PC-3 (cell line): ENCODE data around the gene IL12RB1. TPM values are rescaled to one million over a fixed set of nuclear protein-coding genes. Genes with fewer than 3 reads are reported as not detected.

ENCODE experiments used
- ATAC-seq: fragments of 200-7000 bp; cut with Tn5 transposase; 2 replicates; pipeline ENCODE4 v1.9.1; 2020; ENCODE audit warnings: mild to moderate bottlenecking, moderate library complexity
- BruUV-seq: library from RNA; stranded (reverse); fragments of 400-500 nt; replicated peaks from 2 replicates; lab custom pipeline; 2021; lab: Mats Ljungman, UMichigan
- CTCF ChIA-PET: fragments of 300-600 bp; sonication (Branson Sonifier 250); formaldehyde crosslinking; loops from one replicate; lab custom pipeline; 2022; ENCODE audit warnings: antibody characterized with exemption; lab: Charles Lee
- POLR2A ChIA-PET: fragments of 300-600 bp; sonication (Branson Sonifier 250); formaldehyde crosslinking; loops from one replicate; lab custom pipeline; 2022; ENCODE audit warnings: antibody characterized with exemption; ENCODE audit not compliant: unreplicated experiment; lab: Charles Lee
- DNase-seq: peaks from one replicate; pipeline ENCODE4 v3.0.0-alpha.2; 2015
- H2AFZ ChIP-seq: fragments of 300-600 bp; sonication (generic); 2 replicates; pipeline ENCODE4 v1.6.0; 2016; ENCODE audit warnings: antibody characterized with exemption, low read length
- H3F3A ChIP-seq: fragments of 300-600 bp; sonication (generic); one replicate; pipeline ENCODE4 v1.6.0; 2017; ENCODE audit warnings: antibody characterized with exemption, low read length, control low read depth, mild to moderate bottlenecking; ENCODE audit not compliant: unreplicated experiment
- H3K27ac ChIP-seq: fragments of 300-600 bp; sonication (generic); 2 replicates; pipeline ENCODE4 v1.5.1; 2016; ENCODE audit warnings: mild to moderate bottlenecking, low read length
- H3K27me3 ChIP-seq: fragments of 300-600 bp; sonication (generic); 2 replicates; pipeline ENCODE4 v1.6.1; 2016; ENCODE audit warnings: low read length, mixed read lengths
- H3K36me3 ChIP-seq: fragments of 300-600 bp; sonication (generic); 2 replicates; pipeline ENCODE4 v1.6.1; 2016; ENCODE audit warnings: low read depth, mixed run types, low read length, mixed read lengths
- H3K4me1 ChIP-seq: fragments of 300-600 bp; sonication (generic); 2 replicates; pipeline ENCODE4 v1.5.1; 2016; ENCODE audit warnings: low read length; ENCODE audit not compliant: insufficient read depth
- H3K4me2 ChIP-seq: fragments of 300-600 bp; sonication (generic); 2 replicates; pipeline ENCODE4 v1.6.0; 2016; ENCODE audit warnings: low read length
- H3K4me3 ChIP-seq: fragments of 300-600 bp; sonication (generic); 2 replicates; pipeline ENCODE4 v1.5.1; 2016; ENCODE audit warnings: mild to moderate bottlenecking, low read length, mixed read lengths
- H3K79me2 ChIP-seq: fragments of 300-600 bp; sonication (generic); 2 replicates; pipeline ENCODE4 v1.6.1; 2017; ENCODE audit warnings: low read length, mixed read lengths
- H3K9ac ChIP-seq: fragments of 300-600 bp; sonication (generic); 2 replicates; pipeline ENCODE4 v1.6.0; 2016; ENCODE audit warnings: mild to moderate bottlenecking, low read length
- H3K9me2 ChIP-seq: fragments of 300-600 bp; sonication (generic); replicated peaks from 2 replicates; pipeline ENCODE4 v1.6.1; 2016; ENCODE audit warnings: mixed run types, low read length, mixed read lengths
- H3K9me3 ChIP-seq: fragments of 300-600 bp; sonication (generic); 2 replicates; pipeline ENCODE4 v1.6.1; 2016; ENCODE audit warnings: low read length, mixed read lengths
- H4K20me1 ChIP-seq: fragments of 300-600 bp; sonication (generic); 2 replicates; pipeline ENCODE4 v1.6.1; 2016; ENCODE audit warnings: low read length, mixed read lengths
- CTCF ChIP-seq: fragments of 300-600 bp; sonication (generic); conservative IDR thresholded peaks from 2 replicates; pipeline ENCODE4 v1.5.1; 2017; ENCODE audit warnings: antibody characterized with exemption, low read depth, mild to moderate bottlenecking, low read length
- EZH2 ChIP-seq: fragments of 300-600 bp; sonication (generic); IDR thresholded peaks from one replicate; pipeline ENCODE4 v1.6.1; 2017; ENCODE audit warnings: antibody characterized with exemption, mild to moderate bottlenecking, low read length; ENCODE audit not compliant: unreplicated experiment
- EZH2phosphoT487 ChIP-seq: fragments of 300-600 bp; sonication (generic); IDR thresholded peaks from 2 replicates; pipeline ENCODE4 v1.6.1; 2018; ENCODE audit warnings: mild to moderate bottlenecking, antibody characterized with exemption, low read length, borderline replicate concordance
- intact Hi-C: fragments of 100-400 bp; cut with micrococcal nuclease; formaldehyde crosslinking; loops from 2 replicates; pipeline ENCODE4 v1.9.0; 2023
- total RNA-seq: library from RNA; depleted of rRNA; stranded (reverse); fragments of >200 nt; gene quantifications from 2 replicates; pipeline ENCODE4 v1.2.3, GENCODE V29; 2014

Gene IL12RB1
- total RNA-seq, 1 experiment from 2014 or later, result not detected

- Histone ChIP-seq H3K79me2 (no peaks in the 10 kb centered on the region), H3K4me2 (no peak overlapping the region), H3K9me2 (no peaks in the 10 kb centered on the region), H3K4me1 (no peaks in the 10 kb centered on the region), H3K9me3 (no peaks in the 10 kb centered on the region), H2AFZ (peak overlapping the region; percentile 22; the same call in 1 of the 2 replicates), H3K9ac (no peak overlapping the region), H4K20me1 (no peaks in the 10 kb centered on the region), H3K27ac (no peak overlapping the region), H3F3A (no peaks in the 10 kb centered on the region), H3K36me3 (no peaks in the 10 kb centered on the region), H3K4me3 (no peak overlapping the region), H3K27me3 (no peaks in the 10 kb centered on the region)
- intact Hi-C loops, result no loop called here
- POLR2A ChIA-PET, result no interaction called here
- no peak for DNase-seq
- CTCF ChIA-PET, result no interaction called here
- BruUV-seq, result no TSS peak
- TF ChIP-seq EZH2, result no peak
- no peak for TF ChIP-seq CTCF
- TF ChIP-seq EZH2phosphoT487, result no peak
- ATAC-seq, result no peak
Observed at GRCh38 chr19:18065173-18065495, 21.6 kb downstream of the IL12RB1 start.

- intact Hi-C loops, result no loop called here
- no TSS peak for BruUV-seq
- Histone ChIP-seq H3K4me1 (0 out of 2 replicates have a peak, but pooled peaks cover 3% of the 10 kb centered on the region), H4K20me1 (no peaks in the 10 kb centered on the region), H3K9me2 (no peaks in the 10 kb centered on the region), H2AFZ (no peak overlapping the region), H3K9me3 (no peaks in the 10 kb centered on the region), H3K4me3 (no peak overlapping the region), H3F3A (no peaks in the 10 kb centered on the region), H3K4me2 (no peak overlapping the region), H3K27ac (no peak overlapping the region), H3K27me3 (no peaks in the 10 kb centered on the region), H3K36me3 (no peaks in the 10 kb centered on the region), H3K79me2 (no peaks in the 10 kb centered on the region), H3K9ac (no peak overlapping the region)
- ATAC-seq (no peak; the same call in 1 of the 2 replicates), DNase-seq (peak; percentile 43)
- CTCF ChIA-PET, result interaction anchor here (1.0 kb wide), 1 partner anchor 46 kb away, joined by 3 read pairs; no protein-coding TSS in a partner anchor
- POLR2A ChIA-PET, result no interaction called here
- TF ChIP-seq EZH2phosphoT487 (no peak), EZH2 (no peak), CTCF (peak; percentile 36; the same call in 1 of the 2 replicates)
Observed at GRCh38 chr19:18063463-18063862, 23.3 kb downstream of the IL12RB1 start.

GRCh38 chr19:18062028-18062427 lies 24.7 kb downstream of the IL12RB1 start:
- intact Hi-C loops, result no loop called here
- POLR2A ChIA-PET, result no interaction called here
- DNase-seq (no peak), ATAC-seq (no peak)
- Histone ChIP-seq H3K9me3 (no peaks in the 10 kb centered on the region), H2AFZ (no peak overlapping the region), H3K36me3 (no peaks in the 10 kb centered on the region), H3K4me1 (peaks cover 8% of the 10 kb centered on the region), H3K79me2 (no peaks in the 10 kb centered on the region), H4K20me1 (no peaks in the 10 kb centered on the region), H3K4me3 (no peak overlapping the region), H3F3A (no peaks in the 10 kb centered on the region), H3K4me2 (no peak overlapping the region), H3K27ac (no peak overlapping the region), H3K9ac (no peak overlapping the region), H3K27me3 (no peaks in the 10 kb centered on the region), H3K9me2 (no peaks in the 10 kb centered on the region)
- CTCF ChIA-PET, result interaction anchor here (0.6 kb wide), 1 partner anchor 106 kb away, joined by 3 read pairs; no protein-coding TSS in a partner anchor
- TF ChIP-seq CTCF, result no peak
- TF ChIP-seq EZH2phosphoT487, result no peak
- no TSS peak for BruUV-seq
